Measurements from ENCODE around the gene CALN1.

- TF ChIP-seq POLR2A (IDR thresholded peaks at IDR 0.05) = no peak
- no peak for TF ChIP-seq CTCF (IDR thresholded peaks at IDR 0.05)
Measured at GRCh38 chr7:72429316-72429715, 17.2 kb upstream of the CALN1 start.
